ENCODE data around the gene DDHD1.
A peak's percentile ranks its signal among the peaks of the same experiment; 100 is the strongest.

DDHD1 gene

GRCh38 chr14:53003776-53004175, 149.3 kb downstream of the DDHD1 start:
- Histone ChIP-seq H3F3A (ENCODE audit: insufficient read depth) (no peaks in the 10 kb centered on the region), H2AFZ (ENCODE audit: low read depth, low read length, severe bottlenecking) (no peak overlapping the region), H3K4me2 (ENCODE audit: low read depth, low read length, poor library complexity, severe bottlenecking) (no peak overlapping the region), H3K9ac (ENCODE audit: low read length) (no peak overlapping the region), H3K27ac (ENCODE audit: low read depth, low read length) (no peak overlapping the region), H3K4me3 (ENCODE audit: insufficient read depth, low read length, poor library complexity, severe bottlenecking) (no peak overlapping the region), H4K20me1 (ENCODE audit: low read depth, low read length) (no peaks in the 10 kb centered on the region), H3K79me2 (ENCODE audit: insufficient read depth, low read length) (no peaks in the 10 kb centered on the region), H3K9me2 (replicated peaks; ENCODE audit: insufficient read depth, low read length) (no peaks in the 10 kb centered on the region), H3K9me3 (ENCODE audit: insufficient read depth, low read length) (no peaks in the 10 kb centered on the region), H3K27me3 (ENCODE audit: low read length) (no peaks in the 10 kb centered on the region), H3K36me3 (ENCODE audit: low read length) (no peaks in the 10 kb centered on the region)
- TF ChIP-seq CTCF (IDR thresholded peaks at IDR 0.05; ENCODE audit: insufficient read depth, low read length, poor library complexity, severe bottlenecking), result no peak
- TF ChIP-seq EZH2phosphoT487 (conservative IDR thresholded peaks at IDR 0.05; ENCODE audit: low read length), result no peak

- Histone ChIP-seq H3K9me2 (replicated peaks; ENCODE audit: insufficient read depth, low read length) (no peaks in the 10 kb centered on the region), H3K4me2 (ENCODE audit: low read depth, low read length, poor library complexity, severe bottlenecking) (no peak overlapping the region), H3K27ac (ENCODE audit: low read depth, low read length) (no peak overlapping the region), H2AFZ (ENCODE audit: low read depth, low read length, severe bottlenecking) (peak overlapping the region; percentile 48), H3K4me3 (ENCODE audit: insufficient read depth, low read length, poor library complexity, severe bottlenecking) (no peak overlapping the region), H3K79me2 (ENCODE audit: insufficient read depth, low read length) (no peaks in the 10 kb centered on the region), H3F3A (ENCODE audit: insufficient read depth) (no peaks in the 10 kb centered on the region), H3K36me3 (ENCODE audit: low read length) (no peaks in the 10 kb centered on the region), H3K9ac (ENCODE audit: low read length) (no peak overlapping the region), H3K27me3 (ENCODE audit: low read length) (no peaks in the 10 kb centered on the region), H4K20me1 (ENCODE audit: low read depth, low read length) (no peaks in the 10 kb centered on the region), H3K9me3 (ENCODE audit: insufficient read depth, low read length) (no peaks in the 10 kb centered on the region)
- TF ChIP-seq EZH2phosphoT487 (conservative IDR thresholded peaks at IDR 0.05; ENCODE audit: low read length), result no peak
- TF ChIP-seq CTCF (IDR thresholded peaks at IDR 0.05; ENCODE audit: insufficient read depth, low read length, poor library complexity, severe bottlenecking), result no peak
Measured at GRCh38 chr14:53002576-53002975, 150.5 kb downstream of the DDHD1 start.

DNA sequence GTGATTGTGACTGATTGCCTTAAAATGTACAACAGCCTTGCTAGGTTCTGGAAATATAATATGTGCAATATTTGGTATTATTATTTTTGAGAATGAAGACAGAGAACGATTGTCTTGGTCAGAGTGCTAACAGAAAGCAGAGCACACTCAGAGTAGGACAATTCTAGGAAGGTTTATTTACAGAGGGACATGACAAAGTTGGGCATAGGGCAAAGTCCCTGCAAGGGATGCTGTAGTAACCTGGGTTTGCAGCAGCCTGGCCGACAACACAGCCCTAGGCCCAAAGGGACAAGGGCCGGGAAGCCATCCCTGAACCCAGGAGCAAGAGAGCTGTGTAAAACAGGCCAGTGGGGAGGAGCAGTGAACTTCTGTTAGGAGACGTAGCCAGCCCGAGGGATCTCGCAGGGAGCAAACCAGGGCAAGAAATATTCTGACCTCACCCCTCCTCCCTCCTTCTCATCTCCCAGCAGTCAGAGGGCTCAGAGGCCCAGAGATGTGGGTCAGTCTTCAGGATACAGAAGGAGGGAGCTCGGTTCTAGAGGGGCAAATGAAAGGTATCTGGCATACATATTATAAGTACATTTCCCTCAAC, 151.2 kb downstream of the DDHD1 start:
- no peak overlapping the region for H3K9ac ChIP-seq (ENCODE audit: low read length)
- no peaks in the 10 kb centered on the region for H3K9me2 ChIP-seq (replicated peaks; ENCODE audit: insufficient read depth, low read length)
- no peaks in the 10 kb centered on the region for H4K20me1 ChIP-seq (ENCODE audit: low read depth, low read length)
- no peaks in the 10 kb centered on the region for H3F3A ChIP-seq (ENCODE audit: insufficient read depth)
- H3K27ac ChIP-seq (ENCODE audit: low read depth, low read length), result no peak overlapping the region
- no peak for TF ChIP-seq CTCF (IDR thresholded peaks at IDR 0.05; ENCODE audit: insufficient read depth, low read length, poor library complexity, severe bottlenecking)
- no peak for TF ChIP-seq EZH2phosphoT487 (conservative IDR thresholded peaks at IDR 0.05; ENCODE audit: low read length)
- H2AFZ ChIP-seq (ENCODE audit: low read depth, low read length, severe bottlenecking), result no peak overlapping the region
- H3K4me3 ChIP-seq (ENCODE audit: insufficient read depth, low read length, poor library complexity, severe bottlenecking), result no peak overlapping the region
- no peaks in the 10 kb centered on the region for H3K9me3 ChIP-seq (ENCODE audit: insufficient read depth, low read length)
- H3K79me2 ChIP-seq (ENCODE audit: insufficient read depth, low read length), result no peaks in the 10 kb centered on the region
- no peaks in the 10 kb centered on the region for H3K27me3 ChIP-seq (ENCODE audit: low read length)
- no peaks in the 10 kb centered on the region for H3K36me3 ChIP-seq (ENCODE audit: low read length)
- H3K4me2 ChIP-seq (ENCODE audit: low read depth, low read length, poor library complexity, severe bottlenecking), result no peak overlapping the region
